Stimulated activated CD4-positive, alpha-beta T cell treated with anti-CD3 and anti-CD28 coated beads, Interleukin-2, amount 100 ng/mL, for 24 hours (primary cell): Measurements from ENCODE around the gene HMSD.

Experiments
- DNase-seq, 2 donors: peaks; one replicate each; pipeline ENCODE4 v3.0.0-alpha.2; 2020

Gene HMSD

GRCh38 chr18:63997041-63997440 lies 47.9 kb downstream of the HMSD start:
- no peak for DNase-seq

DNA sequence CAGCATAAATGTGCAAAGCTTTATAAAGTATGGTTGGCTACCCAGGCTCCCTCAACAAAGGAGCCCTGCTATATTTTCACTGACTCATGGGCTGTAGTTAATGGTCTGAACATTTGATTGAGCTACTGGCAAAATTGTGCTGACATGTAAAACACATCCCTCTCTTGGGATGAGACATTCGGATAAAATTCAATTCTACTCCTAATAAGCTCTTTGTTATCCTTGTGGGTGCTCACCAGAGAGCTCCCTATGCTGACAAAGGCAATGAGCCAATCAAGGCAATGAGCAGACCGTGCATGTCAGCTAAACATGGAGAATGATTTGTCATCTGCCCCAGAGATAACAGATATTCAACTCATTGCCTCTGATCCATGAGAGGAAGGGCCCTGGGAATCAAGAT lies 48.5 kb downstream of the HMSD start:
- no peak for DNase-seq

- DNase-seq = no peak
Measured at GRCh38 chr18:63999871-64000270, 50.8 kb downstream of the HMSD start.

DNA sequence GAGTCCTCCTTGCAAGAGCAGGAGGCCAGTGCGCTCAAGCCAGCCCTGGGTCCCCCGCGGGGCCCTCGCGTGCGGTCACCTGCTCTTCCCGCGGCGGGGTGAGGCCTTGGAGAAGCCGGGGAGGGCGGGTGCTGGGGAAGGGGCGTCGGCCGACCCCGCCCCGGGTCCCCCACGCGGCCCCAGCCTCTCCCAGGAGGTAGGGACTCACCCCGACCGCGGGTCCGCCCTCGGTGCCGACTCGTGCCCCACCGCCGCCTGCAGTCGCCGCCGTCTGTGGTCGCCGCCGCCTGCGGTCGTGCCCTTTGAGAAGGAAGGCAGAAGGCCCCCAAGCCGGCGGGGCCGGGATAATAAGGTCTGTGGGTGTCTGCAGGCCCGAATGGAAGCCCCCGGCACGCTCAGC lies 53.5 kb downstream of the HMSD start:
- DNase-seq = no peak

DNA sequence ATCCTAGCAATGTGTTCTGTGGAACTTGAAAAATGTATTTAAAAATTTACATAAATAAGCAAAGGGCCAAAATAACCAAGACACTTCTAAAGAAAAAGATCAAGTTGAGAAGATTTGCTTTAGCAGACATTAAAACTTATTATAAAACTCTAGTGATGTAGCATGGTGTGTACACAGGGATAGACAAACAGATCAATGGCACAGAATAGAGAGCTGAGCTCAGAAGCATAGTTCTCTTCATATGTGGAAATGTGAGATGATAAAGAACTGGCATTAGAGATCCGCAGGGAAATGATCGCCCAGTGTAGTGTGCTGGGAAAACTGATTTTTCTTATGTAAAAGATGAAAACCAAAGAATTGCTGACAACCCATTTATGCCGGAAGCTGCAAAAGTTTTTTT lies 60.2 kb downstream of the HMSD start:
- DNase-seq = no peak
